Right forelimb (tissue), 1 donor: Measurements from ENCODE around the gene IGHMBP2.

Experiments used
- DNase-seq: peaks from one replicate; pipeline ENCODE4 v3.0.0-alpha.2; 2018

The IGHMBP2 gene

DNA sequence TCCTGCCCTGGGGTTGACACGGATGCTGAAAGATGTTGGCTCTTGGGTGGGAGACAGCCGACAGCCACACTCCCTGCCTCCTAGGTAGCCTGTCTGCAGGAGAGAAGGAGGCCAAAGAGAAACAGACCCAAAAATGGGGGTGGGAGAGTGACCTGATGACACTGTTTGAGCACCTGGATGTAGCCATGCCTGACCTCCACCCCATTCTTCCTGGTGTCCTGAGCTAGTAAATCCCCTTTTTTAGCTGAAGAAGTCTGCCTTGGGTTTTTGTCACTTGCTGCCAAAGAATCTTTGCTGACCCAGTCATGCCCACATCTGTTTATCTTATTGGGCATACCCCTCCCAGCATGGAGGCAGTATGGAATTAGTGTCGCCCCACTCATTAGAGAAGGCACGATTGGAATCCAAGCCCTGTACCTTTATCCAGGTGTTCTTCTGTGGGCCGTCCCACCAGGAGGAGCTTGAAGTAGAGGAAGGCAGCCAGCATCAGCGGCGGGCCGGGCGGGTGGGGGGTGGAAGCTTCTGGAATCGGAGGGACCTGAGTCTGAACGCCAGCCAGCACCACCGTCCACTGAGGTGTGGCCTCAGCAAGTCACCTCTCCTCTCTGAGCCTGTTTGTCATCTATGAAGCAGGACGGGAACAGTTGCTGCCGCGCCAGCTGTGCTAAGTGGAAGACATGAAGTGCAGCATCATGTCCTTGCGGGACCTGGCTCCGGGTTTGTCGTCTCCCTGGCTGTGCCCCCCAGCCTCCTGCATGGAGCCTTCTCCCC is 37.8 kb downstream of the IGHMBP2 start:
- no peak for DNase-seq

DNA sequence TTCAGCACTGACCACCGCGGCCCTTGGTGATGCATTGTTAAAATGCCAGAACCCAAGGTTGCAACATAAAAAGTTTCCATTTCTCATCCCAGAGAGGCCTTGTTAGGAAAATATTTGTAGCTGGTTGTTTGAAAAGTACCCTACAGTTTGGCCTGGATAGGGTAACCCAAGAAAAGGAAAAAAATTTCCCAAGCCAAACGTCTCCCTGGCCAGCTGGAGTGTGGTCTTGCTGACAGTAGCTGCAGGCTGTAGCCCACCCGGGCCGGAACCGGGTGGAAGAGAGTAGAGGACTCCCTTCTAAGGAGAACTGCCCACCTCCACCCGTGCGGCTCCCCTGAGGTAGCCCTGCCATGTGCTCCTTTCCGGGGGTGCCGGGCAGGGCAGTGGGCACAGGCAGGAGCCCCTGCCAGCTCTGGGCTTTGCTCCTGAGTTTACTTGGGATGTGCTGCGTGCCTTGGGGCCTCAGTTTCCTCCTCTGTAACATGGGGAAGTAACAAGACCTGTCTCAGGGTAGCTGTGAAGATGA is 38.5 kb downstream of the IGHMBP2 start:
- DNase-seq: no peak

- no peak for DNase-seq
Observed at GRCh38 chr11:68942751-68943271, 39.1 kb downstream of the IGHMBP2 start.

GRCh38 chr11:68946416-68947090 is 42.9 kb downstream of the IGHMBP2 start:
- DNase-seq: no peak

- no peak for DNase-seq
Observed at GRCh38 chr11:68947151-68947550, 43.5 kb downstream of the IGHMBP2 start.

DNA sequence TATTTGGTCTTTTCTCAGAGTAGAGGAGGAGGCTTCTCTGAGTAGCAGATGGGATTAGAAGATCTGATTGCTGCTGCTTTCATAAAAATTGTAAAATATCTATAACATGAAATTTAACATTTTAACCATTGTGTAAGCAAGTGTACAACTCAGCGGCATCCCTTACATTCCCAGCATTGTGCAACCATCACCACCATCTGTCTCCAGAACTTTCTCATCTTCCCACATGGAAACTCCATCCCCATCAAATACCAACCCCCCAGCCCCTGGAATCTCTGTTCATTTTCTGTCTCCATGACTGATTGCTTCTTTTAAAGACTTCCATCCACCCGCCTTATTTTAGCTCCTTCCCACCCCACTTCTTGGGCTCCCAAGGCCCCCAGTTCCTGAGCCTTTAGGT is 44.8 kb downstream of the IGHMBP2 start:
- DNase-seq: no peak

DNA sequence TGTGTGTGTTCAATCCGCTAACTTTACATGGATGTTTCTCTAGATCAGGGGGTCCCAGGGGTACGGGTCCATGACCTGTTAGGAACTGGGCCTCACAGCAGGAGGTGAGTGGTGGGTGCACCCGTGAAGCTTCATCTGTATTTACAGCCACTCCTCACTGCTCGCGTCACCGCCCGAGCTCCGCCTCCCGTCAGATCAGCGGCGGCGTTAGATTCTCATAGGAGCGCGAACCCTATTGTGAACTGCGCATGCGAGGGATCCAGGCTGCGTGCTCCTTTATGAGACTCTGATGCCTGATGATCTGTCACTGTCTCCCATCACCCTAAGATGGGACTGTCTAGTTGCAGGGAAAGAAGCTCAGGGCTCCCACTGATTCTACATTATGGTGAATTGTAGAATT is 45.2 kb downstream of the IGHMBP2 start:
- no peak for DNase-seq

- no peak for DNase-seq
Observed at GRCh38 chr11:68950270-68950669, 46.6 kb downstream of the IGHMBP2 start.

DNA sequence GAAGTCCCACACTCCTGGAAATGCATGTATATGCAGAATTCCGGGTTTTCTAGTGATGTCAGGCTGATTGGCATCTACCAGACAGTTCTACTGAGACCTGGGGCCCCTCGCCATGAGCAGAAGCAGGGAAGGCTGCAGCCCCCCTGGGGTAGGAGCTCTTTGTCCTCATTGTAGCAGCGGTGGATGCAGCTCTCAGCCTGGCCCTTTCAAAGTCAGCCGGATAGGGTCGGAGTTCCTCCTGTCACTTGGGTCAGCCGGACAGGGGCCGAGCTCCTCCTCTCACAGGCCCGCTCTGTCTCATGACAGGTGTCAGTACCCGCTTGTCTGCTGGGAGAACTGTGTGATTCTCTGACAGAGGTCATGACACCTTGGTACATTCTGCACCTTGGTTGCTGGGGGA is 47.1 kb downstream of the IGHMBP2 start:
- no peak for DNase-seq

DNA sequence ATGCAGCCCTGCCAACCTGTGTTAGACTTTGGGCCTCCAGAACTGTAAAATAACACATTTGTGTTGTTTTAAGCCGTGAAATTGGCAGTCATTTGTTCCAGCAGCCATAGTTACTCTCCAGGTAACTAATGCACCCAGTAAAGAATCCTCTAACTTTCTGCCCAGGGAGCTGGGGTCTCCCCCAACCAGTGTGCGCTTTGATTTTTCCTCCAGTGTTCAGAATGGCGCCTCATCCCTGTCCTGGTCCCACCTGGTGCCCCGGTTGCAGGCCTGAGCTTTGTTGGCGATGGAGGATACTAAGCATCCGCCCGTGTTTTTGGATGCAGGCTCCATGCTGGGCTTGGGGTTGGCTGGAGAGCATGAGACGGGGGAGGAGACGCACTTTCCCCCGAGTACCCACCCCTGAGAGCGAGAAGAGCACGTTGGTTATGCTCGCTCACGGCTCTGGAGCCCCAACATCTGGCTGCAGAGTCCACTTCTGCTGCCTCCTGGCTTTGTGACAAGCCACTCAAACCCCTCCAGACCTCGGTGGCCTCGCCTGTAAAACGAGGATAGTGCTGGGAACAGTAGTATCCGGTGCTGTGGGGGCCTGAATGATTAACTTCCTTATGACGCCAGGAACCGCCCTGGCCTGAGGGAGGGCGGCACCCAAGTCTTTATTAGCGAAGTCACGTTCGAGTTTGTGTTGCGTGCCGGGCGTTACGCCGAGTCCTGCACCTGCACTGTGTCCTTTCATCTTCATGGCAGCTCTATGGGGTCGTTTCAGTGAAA is 51.3 kb downstream of the IGHMBP2 start:
- peak; percentile 62 for DNase-seq

DNA sequence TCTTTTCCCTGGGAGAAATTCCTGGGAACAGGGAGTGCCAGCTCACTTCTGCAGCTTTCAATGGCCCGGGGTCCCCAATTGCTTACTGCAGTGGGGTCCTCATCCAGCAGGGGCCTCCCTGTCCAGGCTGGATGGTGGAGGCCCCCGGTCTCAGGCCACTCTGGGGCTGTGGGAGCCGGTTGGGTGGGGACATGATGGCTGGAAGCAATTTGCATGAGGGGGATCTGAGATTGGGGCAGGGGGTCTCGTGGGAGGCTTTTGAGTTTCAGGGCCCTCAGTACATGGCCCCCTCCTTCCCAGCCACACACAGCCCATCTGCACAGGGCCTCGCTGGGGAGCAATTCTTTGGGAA is 51.9 kb downstream of the IGHMBP2 start:
- DNase-seq: no peak

GRCh38 chr11:68956142-68956541 is 52.5 kb downstream of the IGHMBP2 start:
- DNase-seq: no peak

DNA sequence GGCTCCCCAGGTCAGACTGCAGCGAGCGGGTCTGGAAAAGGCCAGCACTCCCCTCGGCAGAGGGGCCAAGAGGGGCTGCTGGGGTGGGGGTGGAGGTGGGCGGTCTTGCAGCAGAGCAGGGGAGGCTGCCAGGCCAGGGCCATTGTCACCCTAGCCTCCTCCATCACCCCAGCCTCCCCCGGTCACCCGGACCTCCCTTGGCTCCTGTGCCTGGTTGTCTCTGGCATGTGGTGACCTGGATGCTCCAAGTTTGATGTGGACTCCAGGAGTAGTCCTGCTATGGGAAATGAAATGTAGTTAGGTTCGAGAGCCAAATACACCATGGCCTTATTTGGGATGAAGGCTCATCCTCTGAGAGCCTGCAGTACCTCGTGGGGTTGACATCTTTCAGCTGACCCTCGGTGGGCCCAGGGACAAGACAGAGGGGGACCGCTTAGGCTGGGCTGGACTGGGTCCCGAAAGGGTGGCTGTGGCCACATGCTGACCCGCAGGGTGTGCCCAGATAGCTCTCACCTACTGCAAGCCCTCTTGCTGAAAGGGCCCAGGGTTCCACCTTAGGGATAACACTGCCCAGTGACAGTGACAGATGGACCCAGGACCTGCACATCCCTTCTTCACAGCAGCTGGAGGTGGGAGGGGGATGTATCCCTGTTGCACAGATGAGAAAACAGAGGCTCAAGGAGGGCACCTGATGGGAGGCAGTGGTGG is 53.0 kb downstream of the IGHMBP2 start:
- no peak for DNase-seq

DNA sequence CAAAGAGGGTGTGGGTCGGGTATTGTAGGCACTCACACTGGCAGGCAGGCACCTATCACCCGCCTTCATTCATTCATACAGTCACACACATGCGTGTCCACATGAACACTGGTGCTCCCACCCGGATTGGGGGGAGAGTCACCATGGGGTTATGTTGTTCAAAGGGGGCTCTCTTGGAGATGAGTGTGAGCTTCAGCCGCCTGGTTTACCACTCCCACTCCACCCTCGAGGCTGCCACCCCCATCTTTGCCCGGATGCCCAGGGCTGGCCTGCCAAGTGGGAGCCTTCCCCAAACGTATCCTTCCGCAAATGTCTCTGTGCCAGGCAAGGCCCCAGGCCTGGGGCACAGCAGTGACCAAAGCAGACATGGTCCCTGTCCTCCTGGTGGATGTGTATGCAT is 54.5 kb downstream of the IGHMBP2 start:
- no peak for DNase-seq

- DNase-seq: no peak
Observed at GRCh38 chr11:68959465-68960293, 56.0 kb downstream of the IGHMBP2 start.

- DNase-seq: no peak
Observed at GRCh38 chr11:68960294-68961071, 56.8 kb downstream of the IGHMBP2 start.

DNA sequence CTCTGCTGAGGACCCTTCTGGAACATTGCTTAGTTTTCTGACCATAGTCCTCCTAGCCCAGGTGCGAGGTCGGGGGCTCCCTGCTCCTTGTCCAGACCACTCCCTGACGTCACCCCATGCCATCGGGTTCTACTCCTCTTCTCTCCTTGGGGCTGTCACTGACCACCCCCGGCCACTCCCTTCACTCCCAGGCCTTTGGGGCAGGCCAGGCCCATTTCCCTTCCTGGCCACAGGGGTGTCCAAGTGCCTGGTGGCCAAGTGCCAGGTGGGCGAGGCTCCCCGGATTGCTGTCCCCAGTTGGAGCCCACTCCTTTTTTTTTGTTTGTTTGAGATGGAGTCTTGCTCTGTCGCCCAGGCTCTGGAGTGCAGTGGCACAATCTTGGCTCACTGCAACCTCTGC is 57.6 kb downstream of the IGHMBP2 start:
- peak; percentile 36 for DNase-seq

DNA sequence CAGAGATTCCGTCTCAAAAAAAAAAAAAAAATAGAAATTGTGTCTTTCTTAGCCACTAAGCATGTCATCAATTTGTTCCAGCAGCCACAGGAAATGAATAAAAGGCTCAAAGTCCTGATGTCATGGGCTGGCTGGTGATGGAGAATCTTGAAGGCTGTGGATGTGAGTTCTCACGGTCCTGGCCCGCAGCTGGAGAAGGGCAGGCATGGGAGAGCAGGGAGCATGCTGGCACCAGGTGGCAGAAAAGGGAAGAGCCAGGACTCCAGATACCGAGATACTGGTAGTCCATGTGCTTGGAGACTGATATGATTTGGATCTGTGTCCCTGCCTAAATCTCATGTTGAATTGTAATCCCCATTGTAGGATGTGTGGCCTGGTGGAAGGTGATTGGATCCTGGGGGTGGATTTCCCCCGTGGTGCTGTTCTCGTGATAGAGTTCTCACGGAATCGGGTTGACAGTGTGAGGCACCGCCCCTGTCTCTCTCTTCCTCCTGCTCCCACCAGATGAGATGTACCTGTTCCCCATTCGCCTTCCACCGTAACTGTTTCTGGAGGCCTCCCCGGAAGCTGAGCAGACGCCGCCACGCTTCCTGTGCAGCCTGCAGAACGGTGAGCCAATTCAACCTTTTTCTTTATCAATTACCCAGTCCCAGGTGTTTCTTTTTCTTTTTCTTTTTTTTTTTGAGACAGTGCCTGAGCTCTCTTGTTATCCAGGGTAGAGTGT is 59.0 kb downstream of the IGHMBP2 start:
- DNase-seq: peak; percentile 56

DNA sequence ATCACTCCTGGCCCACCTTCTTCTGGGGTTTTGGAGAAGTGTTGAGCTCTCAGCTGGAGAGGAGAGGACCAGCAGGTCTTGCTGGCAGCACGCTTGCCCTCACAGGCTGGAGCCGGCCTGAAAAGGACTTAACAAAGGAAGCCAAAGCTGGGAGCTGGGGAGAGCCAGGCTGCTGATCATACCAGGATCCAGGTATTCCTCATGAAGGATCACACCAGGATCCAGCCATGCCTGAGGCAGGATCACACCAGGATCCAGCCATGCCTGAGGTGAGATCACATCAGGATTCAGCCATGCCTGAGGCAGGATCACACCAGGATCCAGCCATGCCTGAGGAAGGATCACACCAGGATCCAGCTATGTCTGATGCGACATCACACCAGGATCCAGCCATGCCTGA is 60.1 kb downstream of the IGHMBP2 start:
- DNase-seq: peak; percentile 32
